ENCODE results near the gene FARS2.

The FARS2 gene

GRCh38 chr6:5706124-5707033, 445.1 kb downstream of the FARS2 start:
- DNase-seq: no peak

- DNase-seq: no peak
Observed at GRCh38 chr6:5707281-5708045, 446.1 kb downstream of the FARS2 start.

GRCh38 chr6:5710516-5710915, 449.2 kb downstream of the FARS2 start:
- DNase-seq: no peak

- no peak for DNase-seq
Observed at GRCh38 chr6:5710936-5711335, 449.6 kb downstream of the FARS2 start.

GRCh38 chr6:5712349-5713215, 451.3 kb downstream of the FARS2 start:
- DNase-seq: no peak

- DNase-seq: no peak
Observed at GRCh38 chr6:5713519-5713918, 452.2 kb downstream of the FARS2 start.

GRCh38 chr6:5718231-5718947, 457.1 kb downstream of the FARS2 start:
- no peak for DNase-seq

GRCh38 chr6:5723841-5724691, 462.8 kb downstream of the FARS2 start:
- peak; percentile 19 for DNase-seq

GRCh38 chr6:5724911-5725310, 463.6 kb downstream of the FARS2 start:
- DNase-seq: no peak

GRCh38 chr6:5726976-5727718, 465.8 kb downstream of the FARS2 start:
- no peak for DNase-seq

- DNase-seq: no peak
Observed at GRCh38 chr6:5728351-5729079, 467.2 kb downstream of the FARS2 start.

- no peak for DNase-seq
Observed at GRCh38 chr6:5729080-5729434, 467.7 kb downstream of the FARS2 start.

GRCh38 chr6:5729813-5730517, 468.7 kb downstream of the FARS2 start:
- no peak for DNase-seq

- DNase-seq: no peak
Observed at GRCh38 chr6:5730585-5731263, 469.4 kb downstream of the FARS2 start.

GRCh38 chr6:5731435-5731834, 470.1 kb downstream of the FARS2 start:
- DNase-seq: no peak

- no peak for DNase-seq
Observed at GRCh38 chr6:5732496-5732895, 471.2 kb downstream of the FARS2 start.

GRCh38 chr6:5736016-5736738, 474.9 kb downstream of the FARS2 start:
- DNase-seq: no peak

- DNase-seq: no peak
Observed at GRCh38 chr6:5737460-5737859, 476.1 kb downstream of the FARS2 start.
